AG04450 (cell line): ENCODE data around the gene MSRB2. TPM values are rescaled to one million over a fixed set of nuclear protein-coding genes. Genes with fewer than 3 reads are reported as not detected.
A peak's percentile ranks its signal among the peaks of the same experiment; 100 is the strongest.
"Not testable (repeated sequence)": the region's sequence is repeated elsewhere in the genome, so short reads cannot be mapped to it uniquely, and the experiment has no call there.

Source experiments
- CTCF ChIA-PET: fragments of 300-600, 350-600 bp; formaldehyde crosslinking; extraction: SDS; loops from one replicate; lab custom pipeline; 2022; ENCODE audit warnings: antibody characterized with exemption, inconsistent platforms; lab: Charles Lee
- POLR2A ChIA-PET: fragments of 350-600 bp; formaldehyde crosslinking; extraction: SDS; loops from one replicate; lab custom pipeline; 2021; ENCODE audit warnings: antibody characterized with exemption, inconsistent platforms; lab: Yijun Ruan, JAX
- DNase-seq: peaks from one replicate; pipeline ENCODE4 v3.0.0-alpha.2; 2011; ENCODE audit warnings: low read depth, low spot score
- H3K27ac ChIP-seq: one replicate; pipeline ENCODE4 v1.5.1; 2012; ENCODE audit warnings: low read depth, low read length, control low read depth
- H3K27me3 ChIP-seq: one replicate; pipeline ENCODE4 v1.6.0; 2012; ENCODE audit warnings: low read length; ENCODE audit not compliant: control insufficient read depth, insufficient read depth
- H3K4me3 ChIP-seq: 2 replicates; pipeline ENCODE4 v1.5.1; 2011; ENCODE audit warnings: mild to moderate bottlenecking, low read depth, low read length, control low read depth
- H3K9me3 ChIP-seq: 2 replicates; pipeline ENCODE4 v1.5.1; 2012; ENCODE audit warnings: low read length; ENCODE audit not compliant: control insufficient read depth, insufficient read depth
- polyA plus RNA-seq: library from polyadenylated mRNA; depleted of rRNA; stranded (reverse); fragments of >200 nt; gene quantifications from 2 replicates; pipeline ENCODE4 v1.2.3, GENCODE V29; 2011
- TF ChIP-seq, protein P1 (sequence below): IDR thresholded peaks from 2 replicates; pipeline ENCODE4 v1.5.1; 2011; ENCODE audit warnings: low read depth, low read length, control low read depth, inconsistent platforms

The MSRB2 gene
- polyA plus RNA-seq, 1 experiment = 63.0 TPM

DNA sequence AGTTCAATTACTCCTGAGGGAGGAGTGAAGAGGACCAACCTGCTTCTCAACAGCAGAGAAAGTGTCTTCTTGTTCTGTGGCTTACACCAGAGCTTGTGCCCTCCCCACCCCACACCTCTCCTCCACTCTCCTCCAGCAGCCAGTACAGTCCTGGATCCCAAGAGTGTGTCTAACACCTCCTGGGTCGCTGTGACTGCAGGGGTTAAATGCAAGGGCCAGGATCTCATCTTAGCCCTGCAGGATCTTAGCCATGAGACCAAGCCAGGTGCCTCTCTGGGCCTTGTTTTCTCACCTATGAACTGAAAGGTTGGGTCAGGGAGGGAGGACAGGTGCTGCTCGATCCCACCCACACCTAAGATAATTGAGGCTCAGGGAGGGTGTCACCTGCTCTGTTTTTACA, 34.5 kb upstream of the MSRB2 start:
- H3K9me3 ChIP-seq = no peaks in the 10 kb centered on the region
- CTCF ChIA-PET = no interaction called here
- TF ChIP-seq, protein P1, sequence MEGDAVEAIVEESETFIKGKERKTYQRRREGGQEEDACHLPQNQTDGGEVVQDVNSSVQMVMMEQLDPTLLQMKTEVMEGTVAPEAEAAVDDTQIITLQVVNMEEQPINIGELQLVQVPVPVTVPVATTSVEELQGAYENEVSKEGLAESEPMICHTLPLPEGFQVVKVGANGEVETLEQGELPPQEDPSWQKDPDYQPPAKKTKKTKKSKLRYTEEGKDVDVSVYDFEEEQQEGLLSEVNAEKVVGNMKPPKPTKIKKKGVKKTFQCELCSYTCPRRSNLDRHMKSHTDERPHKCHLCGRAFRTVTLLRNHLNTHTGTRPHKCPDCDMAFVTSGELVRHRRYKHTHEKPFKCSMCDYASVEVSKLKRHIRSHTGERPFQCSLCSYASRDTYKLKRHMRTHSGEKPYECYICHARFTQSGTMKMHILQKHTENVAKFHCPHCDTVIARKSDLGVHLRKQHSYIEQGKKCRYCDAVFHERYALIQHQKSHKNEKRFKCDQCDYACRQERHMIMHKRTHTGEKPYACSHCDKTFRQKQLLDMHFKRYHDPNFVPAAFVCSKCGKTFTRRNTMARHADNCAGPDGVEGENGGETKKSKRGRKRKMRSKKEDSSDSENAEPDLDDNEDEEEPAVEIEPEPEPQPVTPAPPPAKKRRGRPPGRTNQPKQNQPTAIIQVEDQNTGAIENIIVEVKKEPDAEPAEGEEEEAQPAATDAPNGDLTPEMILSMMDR = no peak
- POLR2A ChIA-PET = no interaction called here
- H3K4me3 ChIP-seq = no peak overlapping the region
- no peaks in the 10 kb centered on the region for H3K27me3 ChIP-seq
- H3K27ac ChIP-seq = no peak overlapping the region
- DNase-seq = no peak

DNA sequence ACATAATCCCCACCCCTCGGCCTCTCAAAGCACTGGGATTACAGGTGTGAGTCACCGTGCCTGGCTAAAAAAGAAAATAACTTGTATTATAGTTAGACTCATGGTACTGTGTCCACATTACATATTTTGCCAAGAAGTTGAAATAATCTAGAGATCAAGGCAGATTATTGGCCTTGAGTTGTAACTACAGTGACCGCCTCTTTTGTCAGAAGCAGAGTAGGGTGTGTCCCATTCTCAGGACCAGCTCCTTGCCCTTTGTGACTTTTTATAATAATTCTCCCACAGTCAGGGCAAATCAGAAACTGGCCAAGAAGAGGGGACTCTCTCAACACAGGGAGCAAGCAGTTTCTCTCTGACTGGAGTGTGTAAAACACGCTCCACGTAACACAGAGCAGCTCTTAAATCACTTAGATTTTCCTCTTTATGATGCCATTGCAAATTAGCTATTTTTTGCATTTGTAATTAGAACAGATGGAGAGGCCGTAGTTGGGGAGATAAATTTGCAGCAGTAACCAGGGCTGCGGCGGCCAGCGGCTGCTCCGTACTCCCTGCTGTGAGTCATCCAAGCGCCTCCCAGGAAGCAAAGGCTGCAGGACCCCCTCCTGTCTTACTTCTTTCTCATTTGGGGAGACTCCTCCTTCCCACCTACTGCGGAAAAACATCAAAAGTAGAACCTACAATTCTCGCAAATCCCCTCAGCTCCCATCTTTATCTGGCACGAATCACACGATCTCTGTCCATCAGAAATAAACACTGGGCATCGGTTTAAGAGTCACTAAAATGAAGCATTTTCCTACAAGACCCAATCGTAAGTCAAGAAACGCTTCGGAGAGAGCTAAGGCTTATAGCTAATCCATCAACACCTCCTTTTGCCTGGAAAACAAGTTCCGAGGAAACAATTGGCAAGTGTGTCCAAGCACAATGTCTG, 32.1 kb upstream of the MSRB2 start:
- ChIA-PET POLR2A (interaction anchor here (0.6 kb wide), 1 partner anchor 1406 kb away, joined by 3 read pairs; no protein-coding TSS in a partner anchor), CTCF (interaction anchor here (0.7 to 1.2 kb wide), 3 partner anchors 14 to 1052 kb away, joined by 3 to 5 read pairs (median 4); no protein-coding TSS in a partner anchor)
- Histone ChIP-seq H3K9me3 (no peaks in the 10 kb centered on the region), H3K27ac (no peak overlapping the region), H3K27me3 (no peaks in the 10 kb centered on the region), H3K4me3 (peak overlapping the region; percentile 4; the same call in 1 of the 2 replicates)
- TF ChIP-seq, protein P1 = no peak
- no peak for DNase-seq

DNA sequence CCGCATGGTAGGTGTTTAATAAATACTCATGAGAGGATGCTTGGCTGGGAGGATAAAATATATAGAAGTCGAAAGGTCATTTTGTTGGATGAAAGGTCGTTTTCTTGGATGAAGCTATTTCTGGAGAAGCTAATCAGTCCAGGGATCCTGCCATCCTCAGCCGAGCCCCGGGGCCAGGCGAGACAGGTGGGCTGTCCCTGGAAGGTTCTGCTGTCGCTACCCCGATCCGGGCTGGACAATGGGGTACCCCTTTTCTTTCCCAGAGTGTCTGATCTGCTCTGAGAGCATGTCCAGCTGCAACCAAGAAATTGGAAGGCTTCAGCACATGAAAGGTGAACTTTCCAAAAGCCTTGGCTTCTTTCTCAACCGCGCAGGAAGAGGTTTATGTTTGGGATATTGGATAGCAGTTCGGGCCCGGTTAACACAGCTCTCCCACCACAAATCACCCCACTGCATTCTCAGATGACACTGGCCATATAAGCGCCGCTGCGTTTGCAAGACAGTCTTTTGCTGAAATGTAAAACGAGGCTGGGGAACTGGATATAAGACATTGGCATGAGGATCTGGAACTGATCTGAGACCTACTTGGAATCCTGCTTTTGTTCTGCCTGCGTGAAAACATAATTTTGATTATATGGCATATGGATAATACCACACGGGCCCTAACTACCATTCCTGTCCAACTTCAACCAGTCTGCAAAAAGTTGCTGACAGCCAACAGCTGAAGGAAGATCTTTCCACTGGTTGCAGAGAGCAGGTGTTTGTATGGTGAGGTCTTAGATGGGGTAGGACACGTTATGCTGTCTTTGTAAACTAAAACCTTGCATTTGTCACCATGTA, 31.2 kb upstream of the MSRB2 start:
- ChIA-PET CTCF (interaction anchor here (0.7 to 1.2 kb wide), 2 partner anchors 13 to 75 kb away, joined by 3 to 5 read pairs; no protein-coding TSS in a partner anchor), POLR2A (interaction anchor here (0.6 kb wide), 1 partner anchor 1407 kb away, joined by 3 read pairs; no protein-coding TSS in a partner anchor)
- Histone ChIP-seq H3K9me3 (no peaks in the 10 kb centered on the region), H3K4me3 (no peak overlapping the region), H3K27ac (no peak overlapping the region), H3K27me3 (no peaks in the 10 kb centered on the region)
- no peak for DNase-seq
- TF ChIP-seq, protein P1 = no peak

DNA sequence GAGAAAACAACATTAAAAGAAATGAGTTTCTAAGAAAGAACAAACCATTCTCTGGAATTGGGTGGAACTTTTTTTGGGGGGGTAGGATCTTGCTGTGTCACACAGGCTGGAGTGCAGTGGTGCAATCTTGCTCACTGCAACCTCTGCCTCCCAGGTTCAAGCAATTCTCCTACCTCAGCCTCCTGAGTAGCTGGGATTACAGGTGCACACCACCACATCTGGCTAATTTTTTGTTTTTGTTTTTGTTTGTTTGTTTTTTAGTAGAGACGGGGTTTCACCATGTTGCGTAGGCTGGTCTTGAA, 30.6 kb upstream of the MSRB2 start:
- DNase-seq, CTCF ChIA-PET, H3K9me3 ChIP-seq, POLR2A ChIA-PET, H3K4me3 ChIP-seq, H3K27ac ChIP-seq, H3K27me3 ChIP-seq: not testable (repeated sequence)

DNA sequence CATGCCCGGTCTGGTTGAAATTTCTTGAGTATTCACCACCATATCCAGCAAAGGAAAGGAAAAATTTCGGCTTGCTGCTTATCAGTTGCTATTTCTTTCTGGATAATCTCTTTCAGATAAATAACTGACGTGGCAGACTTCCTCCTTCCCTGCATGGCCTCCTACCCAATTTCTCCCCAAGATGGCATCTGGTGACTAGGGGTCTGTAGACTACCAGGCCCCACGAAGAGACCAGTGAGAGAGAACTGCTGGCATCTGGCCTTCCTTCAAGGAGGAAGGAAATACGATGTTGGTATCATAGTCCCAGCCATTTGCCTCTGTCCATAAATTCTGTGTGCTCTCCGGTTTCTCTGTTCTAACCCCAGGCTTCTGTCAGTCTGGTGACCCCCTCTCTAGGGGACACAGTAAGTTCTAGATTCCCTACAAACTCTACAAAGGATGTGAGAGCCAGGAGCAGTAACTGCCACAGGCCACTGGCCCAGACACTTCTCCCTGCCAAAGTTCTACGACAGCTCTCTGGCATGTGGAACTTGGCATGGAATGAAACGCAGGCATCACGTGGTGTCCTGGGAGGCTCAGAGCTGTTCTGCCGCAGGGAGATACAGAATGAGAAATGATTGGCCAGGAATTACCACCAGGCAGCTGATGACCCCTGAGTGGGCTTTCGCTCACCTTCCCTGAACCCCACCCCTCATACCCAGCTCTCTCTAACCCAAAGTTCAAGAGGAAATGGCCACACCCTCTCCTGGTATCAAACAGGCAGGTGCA, 30.0 kb upstream of the MSRB2 start:
- TF ChIP-seq, protein P1 = no peak
- POLR2A ChIA-PET = interaction anchor here (0.6 kb wide), 1 partner anchor 1114 kb away, joined by 4 read pairs; no protein-coding TSS in a partner anchor
- peak; percentile 11 for DNase-seq
- H3K9me3 ChIP-seq = no peaks in the 10 kb centered on the region
- H3K27ac ChIP-seq = no peak overlapping the region
- no peak overlapping the region for H3K4me3 ChIP-seq
- CTCF ChIA-PET = interaction anchor here (0.7 kb wide), 1 partner anchor 11 kb away, joined by 3 read pairs; no protein-coding TSS in a partner anchor
- H3K27me3 ChIP-seq = no peaks in the 10 kb centered on the region
